T-cell (primary cell): ENCODE measurements around the gene SPEG. TPM values are rescaled to one million over a fixed set of nuclear protein-coding genes. Genes with fewer than 3 reads are reported as not detected.

ENCODE experiments used
- ATAC-seq, 4 experiments: fragments of 200-7000 bp in 3 of 4; fragments of 150-1000 bp in 1 of 4; cut with Tn5 transposase; replicated peaks in 1 of 4; 1 replicate in 3 of 4; 2 replicates in 1 of 4; pipeline ENCODE4 v1.10.0; 2021; ENCODE audit warnings: moderate library complexity in 3 of 4, mild to moderate bottlenecking in 2 of 4, moderate number of reproducible peaks in 1 of 4
- CTCF ChIA-PET, 2 donors: fragments of 300-600 bp; sonication (Branson Sonifier 250); formaldehyde crosslinking; loops; one replicate each; lab custom pipeline; 2022; ENCODE audit warnings: antibody characterized with exemption in 2 of 2; lab: Charles Lee
- POLR2A ChIA-PET, 2 donors: fragments of 300-600 bp; sonication (Branson Sonifier 250); formaldehyde crosslinking; loops; one replicate each; lab custom pipeline; 2022; ENCODE audit warnings: antibody characterized with exemption in 2 of 2; lab: Charles Lee
- DNase-seq, 35 experiments: peaks; one replicate each; pipeline versions ENCODE4 v3.0.0 to v3.0.0-alpha.2; 2013 to 2023
- H3K27ac ChIP-seq: one replicate; pipeline ENCODE4 v1.5.1; 2013; ENCODE audit warnings: low read length
- H3K27me3 ChIP-seq, 2 experiments: replicated peaks in 1 of 2; 1 replicate in 1 of 2; 2 replicates in 1 of 2; pipeline versions ENCODE4 v1.6.1 to v1.7.0; 2013; ENCODE audit warnings: low read length in 1 of 2, mixed read lengths in 1 of 2; ENCODE audit not compliant: control insufficient read depth in 2 of 2, insufficient read depth in 2 of 2; ENCODE audit errors: extremely low read depth in 1 of 2
- H3K36me3 ChIP-seq, 2 donors: 1 replicate in 1 of 2; 2 replicates in 1 of 2; pipeline versions ENCODE4 v1.6.1 to v1.7.0; 2013; ENCODE audit warnings: low read length in 1 of 2; ENCODE audit not compliant: control insufficient read depth in 2 of 2, insufficient read depth in 1 of 2; ENCODE audit errors: extremely low read depth in 1 of 2
- H3K4me1 ChIP-seq, 2 experiments: 1 replicate in 1 of 2; 2 replicates in 1 of 2; pipeline versions ENCODE4 v1.6.1 to v1.7.0; 2013; ENCODE audit warnings: low read length in 2 of 2, mixed read lengths in 1 of 2; ENCODE audit not compliant: insufficient read depth in 2 of 2, control insufficient read depth in 1 of 2; ENCODE audit errors: extremely low read depth in 1 of 2
- H3K4me3 ChIP-seq, 2 donors: 1 replicate in 1 of 2; 2 replicates in 1 of 2; pipeline versions ENCODE4 v1.5.1 to v1.7.0; 2013; ENCODE audit warnings: mild to moderate bottlenecking in 2 of 2, low read length in 1 of 2, moderate library complexity in 1 of 2; ENCODE audit not compliant: control insufficient read depth in 1 of 2; ENCODE audit errors: extremely low read depth in 1 of 2
- H3K9me3 ChIP-seq: 2 replicates; pipeline ENCODE4 v1.7.0; 2013
- H3K27ac Mint-ChIP-seq, 2 donors: one replicate each; pipeline ENCODE4 v1.8.0; 2020 to 2021; ENCODE audit warnings: mild to moderate bottlenecking in 2 of 2, mixed read lengths in 2 of 2
- H3K27me3 Mint-ChIP-seq, 2 donors: one replicate each; pipeline ENCODE4 v1.8.0; 2021 to 2022; ENCODE audit warnings: mixed read lengths in 2 of 2
- H3K36me3 Mint-ChIP-seq: one replicate; pipeline ENCODE4 v1.8.0; 2021; ENCODE audit warnings: mixed read lengths
- H3K4me1 Mint-ChIP-seq, 3 donors: one replicate each; pipeline ENCODE4 v1.8.0; 2020 to 2022; ENCODE audit warnings: mixed read lengths in 3 of 3, mild to moderate bottlenecking in 1 of 3
- H3K4me3 Mint-ChIP-seq, 3 donors: one replicate each; pipeline ENCODE4 v1.8.0; 2020 to 2022; ENCODE audit warnings: mild to moderate bottlenecking in 3 of 3, mixed read lengths in 3 of 3, moderate library complexity in 3 of 3
- H3K9me3 Mint-ChIP-seq, 3 donors: one replicate each; pipeline ENCODE4 v1.8.0; 2020 to 2022; ENCODE audit warnings: mixed read lengths in 3 of 3
- WGBS: methylation state at CpG from one replicate; pipeline ENCODE4 v1.1.5; 2013; ENCODE audit warnings: missing lambda C conversion rate; ENCODE audit not compliant: insufficient coverage; 5-methylcytosine and 5-hydroxymethylcytosine counted together
- total RNA-seq, 35 experiments: library from RNA in 6 of 35; stranded (reverse) in 6 of 35; fragments of 120-200 nt in 1 of 35; gene quantifications; one replicate each; pipeline versions ENCODE4 v1.2.1 to v1.2.4 and lab custom pipeline; 2013 to 2026

SPEG gene
- total RNA-seq, 5 donors from 2014 or later (not counting 1 experiment from before 2014, with no cell fraction given) = 13.8 to 23.9 (median 18.9) TPM

GRCh38 chr2:219513787-219514186 is 79.1 kb downstream of the SPEG start:
- H3K4me3 ChIP-seq = no peak overlapping the region
- ATAC-seq (no peak), DNase-seq (no peak)
- 0% methylated on average over 3 of the region's 4 CpGs for WGBS
- ChIA-PET POLR2A (no interaction called here), CTCF (no interaction called here)
- no peaks in the 10 kb centered on the region for H3K36me3 ChIP-seq
- no peaks in the 10 kb centered on the region for H3K9me3 Mint-ChIP-seq
- peak overlapping the region in 1 of 3 donors; percentile 66 for H3K4me3 Mint-ChIP-seq
- H3K4me1 ChIP-seq = peaks cover 3 to 27% of the 10 kb centered on the region in 2 experiments
- no peaks in the 10 kb centered on the region for H3K9me3 ChIP-seq
- H3K27ac Mint-ChIP-seq = no peak overlapping the region
- H3K27me3 Mint-ChIP-seq = peaks cover 75 to 83% of the 10 kb centered on the region in 2 donors
- H3K27me3 ChIP-seq = peaks cover 8 to 96% of the 10 kb centered on the region in 2 experiments
- H3K27ac ChIP-seq = no peak overlapping the region
- H3K36me3 Mint-ChIP-seq = no peaks in the 10 kb centered on the region
- H3K4me1 Mint-ChIP-seq = peaks cover 26 to 35% (median 27%) of the 10 kb centered on the region in 3 donors

- Histone ChIP-seq H3K9me3 (no peaks in the 10 kb centered on the region), H3K27me3 (peaks cover 8 to 94% of the 10 kb centered on the region in 2 experiments), H3K4me3 (no peak within 1 kb of the TSS), H3K27ac (no peak within 1 kb of the TSS), H3K4me1 (peaks cover 3 to 22% of the 10 kb centered on the region in 2 experiments), H3K36me3 (no peaks in the 10 kb centered on the region)
- Mint-ChIP-seq H3K27me3 (peaks cover 79 to 85% of the 10 kb centered on the region in 2 donors), H3K4me1 (peaks cover 26 to 33% (median 27%) of the 10 kb centered on the region in 3 donors), H3K9me3 (no peaks in the 10 kb centered on the region), H3K36me3 (no peaks in the 10 kb centered on the region), H3K27ac (no peak within 1 kb of the TSS), H3K4me3 (peak within 1 kb of the TSS in 1 of 3 donors; percentile 66)
- 7% methylated on average over 25 of the region's 31 CpGs for WGBS
- CTCF ChIA-PET = no interaction called here
- DNase-seq = peak in 1 of 35 experiments; percentile 18
- POLR2A ChIA-PET = no interaction called here
- peak in 1 of 4 experiments; percentile 38 for ATAC-seq
Measured at GRCh38 chr2:219514196-219514761, 79.6 kb downstream of the SPEG start, which contains the start of gene ASIC4. Gene ASIC4, plus strand, starts transcription at chr2:219514482. Its CDS starts 243 bp downstream, at chr2:219514725.

- Histone ChIP-seq H3K9me3 (no peaks in the 10 kb centered on the region), H3K4me1 (peaks cover 3 to 17% of the 10 kb centered on the region in 2 experiments), H3K36me3 (no peaks in the 10 kb centered on the region), H3K27me3 (peaks cover 8 to 94% of the 10 kb centered on the region in 2 experiments), H3K27ac (no peak overlapping the region), H3K4me3 (no peak overlapping the region)
- no peaks in the 10 kb centered on the region for H3K9me3 Mint-ChIP-seq
- H3K36me3 Mint-ChIP-seq = no peaks in the 10 kb centered on the region
- POLR2A ChIA-PET = no interaction called here
- CTCF ChIA-PET = interaction anchor here in 1 of 2 donors (0.6 kb wide), 1 partner anchor 40 kb away, joined by 4 read pairs; no protein-coding TSS in a partner anchor
- peaks cover 20 to 28% (median 23%) of the 10 kb centered on the region in 3 donors for H3K4me1 Mint-ChIP-seq
- H3K27ac Mint-ChIP-seq = no peak overlapping the region
- H3K4me3 Mint-ChIP-seq = no peak overlapping the region
- H3K27me3 Mint-ChIP-seq = peaks cover 76 to 85% of the 10 kb centered on the region in 2 donors
- no peak for ATAC-seq
- no peak for DNase-seq
- 87% methylated on average over 21 of the region's 21 CpGs for WGBS
Measured at GRCh38 chr2:219514836-219515235, 80.2 kb downstream of the SPEG start.

GRCh38 chr2:219515874-219516629 is 81.4 kb downstream of the SPEG start:
- no peaks in the 10 kb centered on the region for H3K36me3 ChIP-seq
- Mint-ChIP-seq H3K9me3 (no peaks in the 10 kb centered on the region), H3K27me3 (peaks cover 76 to 84% of the 10 kb centered on the region in 2 donors), H3K27ac (peak overlapping the region in 1 of 2 donors; percentile 4), H3K4me3 (no peak overlapping the region), H3K36me3 (no peaks in the 10 kb centered on the region), H3K4me1 (peaks cover 14 to 21% (median 16%) of the 10 kb centered on the region in 3 donors)
- H3K4me3 ChIP-seq = no peak overlapping the region
- ChIA-PET CTCF (interaction anchor here in 1 of 2 donors (0.7 kb wide), 1 partner anchor 63 kb away, joined by 3 read pairs; no protein-coding TSS in a partner anchor), POLR2A (no interaction called here)
- no peak for DNase-seq
- H3K4me1 ChIP-seq = peaks cover 0 to 9% of the 10 kb centered on the region in 2 experiments
- H3K9me3 ChIP-seq = no peaks in the 10 kb centered on the region
- no peak for ATAC-seq
- H3K27ac ChIP-seq = no peak overlapping the region
- H3K27me3 ChIP-seq = peaks cover 6 to 93% of the 10 kb centered on the region in 2 experiments
- WGBS = 76% methylated on average over 12 of the region's 17 CpGs

GRCh38 chr2:219516888-219517287 is 82.2 kb downstream of the SPEG start:
- ChIA-PET CTCF (interaction anchor here in 1 of 2 donors (0.7 kb wide), 1 partner anchor 64 kb away, joined by 3 read pairs; no protein-coding TSS in a partner anchor), POLR2A (no interaction called here)
- no peak overlapping the region for H3K27ac ChIP-seq
- Mint-ChIP-seq H3K9me3 (no peaks in the 10 kb centered on the region), H3K36me3 (no peaks in the 10 kb centered on the region), H3K4me1 (peaks cover 22 to 28% (median 23%) of the 10 kb centered on the region in 3 donors), H3K27ac (no peak overlapping the region), H3K27me3 (peaks cover 79 to 86% of the 10 kb centered on the region in 2 donors), H3K4me3 (no peak overlapping the region)
- 29% methylated on average over 6 of the region's 7 CpGs for WGBS
- H3K4me1 ChIP-seq = peaks cover 0 to 18% of the 10 kb centered on the region in 2 experiments
- no peaks in the 10 kb centered on the region for H3K9me3 ChIP-seq
- DNase-seq (no peak), ATAC-seq (no peak)
- no peaks in the 10 kb centered on the region for H3K36me3 ChIP-seq
- peaks cover 6 to 93% of the 10 kb centered on the region in 2 experiments for H3K27me3 ChIP-seq
- no peak overlapping the region for H3K4me3 ChIP-seq
